H1 (cell line): ENCODE results near the gene SEMA3A. TPM values are rescaled to one million over a fixed set of nuclear protein-coding genes. Genes with fewer than 3 reads are reported as not detected.
"Not testable (repeated sequence)": the region's sequence is repeated elsewhere in the genome, so short reads cannot be mapped to it uniquely, and the experiment has no call there.

ENCODE experiments used
- CTCF ChIA-PET: fragments of 300-600 bp; sonication (Branson Sonifier 250); formaldehyde crosslinking; loops from one replicate; lab custom pipeline; 2021; ENCODE audit not compliant: partially characterized antibody; lab: Charles Lee
- POLR2A ChIA-PET: fragments of 300-600 bp; sonication (Branson Sonifier 250); formaldehyde crosslinking; loops from one replicate; lab custom pipeline; 2021; ENCODE audit warnings: inconsistent platforms; ENCODE audit not compliant: partially characterized antibody; lab: Charles Lee
- DNase-seq, 2 experiments: peaks; one replicate each; pipeline versions ENCODE4 v3.0.0 to v3.0.0-alpha.2; 2010 to 2022; ENCODE audit warnings: low spot score in 2 of 2, low read depth in 1 of 2, mixed read lengths in 1 of 2
- FAIRE-seq: peaks from 2 replicates; lab custom pipeline; 2011; peaks lifted over from hg19 to GRCh38; lab: Jason Lieb, UNC
- H2AFZ ChIP-seq: 2 replicates; pipeline ENCODE4 v1.8.1; 2012; ENCODE audit warnings: low read length, inconsistent platforms
- H2AK5ac ChIP-seq: 2 replicates; pipeline ENCODE4 v1.6.1; 2013; ENCODE audit warnings: low read depth, low read length
- H2BK120ac ChIP-seq: replicated peaks from 2 replicates; pipeline ENCODE3; 2013; ENCODE audit warnings: low read depth, low read length, inconsistent platforms
- H2BK12ac ChIP-seq: 2 replicates; pipeline ENCODE4 v1.6.1; 2013; ENCODE audit warnings: low read depth, low read length
- H2BK15ac ChIP-seq: 2 replicates; pipeline ENCODE4 v1.6.1; 2013; ENCODE audit warnings: low read length
- H2BK20ac ChIP-seq: 2 replicates; pipeline ENCODE4 v1.6.1; 2013; ENCODE audit warnings: low read length
- H2BK5ac ChIP-seq: 2 replicates; pipeline ENCODE4 v1.6.1; 2013; ENCODE audit warnings: low read depth, low read length
- H3K14ac ChIP-seq: 2 replicates; pipeline ENCODE4 v1.6.1; 2013; ENCODE audit warnings: inconsistent platforms; ENCODE audit not compliant: insufficient read length
- H3K18ac ChIP-seq: 2 replicates; pipeline ENCODE4 v1.6.1; 2013; ENCODE audit warnings: low read length; ENCODE audit errors: extremely low read depth
- H3K23ac ChIP-seq: 2 replicates; pipeline ENCODE4 v1.6.1; 2013; ENCODE audit warnings: inconsistent platforms; ENCODE audit not compliant: insufficient read length
- H3K23me2 ChIP-seq: 2 replicates; pipeline ENCODE4 v1.6.1; 2013; ENCODE audit warnings: low read depth, low read length
- H3K27ac ChIP-seq: 2 replicates; pipeline ENCODE4 v1.6.1; 2011; ENCODE audit warnings: low read depth, low read length, inconsistent platforms
- H3K27me3 ChIP-seq, 4 experiments: replicated peaks in 1 of 4; 1 replicate in 1 of 4; 2 replicates in 3 of 4; pipeline versions ENCODE4 v1.6.1 to v1.8.1; 2011 to 2013; ENCODE audit warnings: low read length in 3 of 4, mild to moderate bottlenecking in 3 of 4, inconsistent platforms in 2 of 4, mixed read lengths in 2 of 4, moderate library complexity in 1 of 4; ENCODE audit not compliant: control insufficient read depth in 3 of 4, insufficient read depth in 3 of 4; ENCODE audit errors: extremely low read depth in 1 of 4
- H3K36me3 ChIP-seq, 4 experiments: 2 replicates each; pipeline versions ENCODE4 v1.6.1 to v1.8.1; 2011 to 2013; ENCODE audit warnings: mild to moderate bottlenecking in 4 of 4, low read length in 3 of 4, moderate library complexity in 2 of 4, control low read depth in 1 of 4, inconsistent platforms in 1 of 4; ENCODE audit not compliant: insufficient read depth in 4 of 4, control insufficient read depth in 2 of 4
- H3K4ac ChIP-seq: replicated peaks from 2 replicates; pipeline ENCODE3; 2013; ENCODE audit warnings: low read length, low read depth, mixed read lengths, inconsistent platforms; ENCODE audit not compliant: insufficient read length
- H3K4me1 ChIP-seq, 4 experiments: replicated peaks in 1 of 4; 1 replicate in 1 of 4; 2 replicates in 3 of 4; pipeline versions ENCODE4 v1.6.1 to v1.8.1; 2011 to 2013; ENCODE audit warnings: low read length in 3 of 4, inconsistent platforms in 2 of 4, mixed read lengths in 1 of 4; ENCODE audit not compliant: insufficient read depth in 4 of 4, control insufficient read depth in 3 of 4
- H3K4me2 ChIP-seq, 2 experiments: 2 replicates each; pipeline versions ENCODE4 v1.6.1 to v1.8.1; 2011 to 2013; ENCODE audit warnings: low read depth in 2 of 2, low read length in 2 of 2, control low read depth in 1 of 2, inconsistent platforms in 1 of 2, mild to moderate bottlenecking in 1 of 2; ENCODE audit not compliant: insufficient read depth in 1 of 2
- H3K4me3 ChIP-seq, 4 experiments: fragments of 200-600, 300-600 bp in 1 of 4; sonication (generic), shearing (Covaris generic), sonication (Bioruptor Twin) in 1 of 4; 2 replicates each; pipeline versions ENCODE4 v1.5.1 to v1.8.1; 2011 to 2016; ENCODE audit warnings: low read length in 4 of 4, low read depth in 3 of 4, control low read depth in 2 of 4, inconsistent platforms in 2 of 4, mild to moderate bottlenecking in 2 of 4, mixed read lengths in 1 of 4, moderate library complexity in 1 of 4; ENCODE audit not compliant: insufficient read depth in 2 of 4; ENCODE audit errors: extremely low read depth in 1 of 4
- H3K56ac ChIP-seq: replicated peaks from 2 replicates; pipeline ENCODE3; 2013; ENCODE audit warnings: low read depth, mild to moderate bottlenecking, mixed read lengths, low read length, inconsistent platforms; ENCODE audit not compliant: insufficient read length
- H3K79me1 ChIP-seq: 2 replicates; pipeline ENCODE4 v1.6.1; 2013; ENCODE audit warnings: low read depth, low read length, control low read depth
- H3K79me2 ChIP-seq, 2 experiments: 2 replicates each; pipeline versions ENCODE4 v1.6.1 to v1.8.1; 2012 to 2013; ENCODE audit warnings: low read length in 2 of 2, mild to moderate bottlenecking in 2 of 2, inconsistent platforms in 1 of 2; ENCODE audit not compliant: insufficient read depth in 2 of 2, control insufficient read depth in 1 of 2
- H3K9ac ChIP-seq, 4 experiments: replicated peaks in 1 of 4; 1 replicate in 1 of 4; 2 replicates in 3 of 4; pipeline versions ENCODE4 v1.6.1 to v1.8.1; 2011 to 2013; ENCODE audit warnings: low read depth in 3 of 4, low read length in 3 of 4, control low read depth in 2 of 4, mild to moderate bottlenecking in 2 of 4, moderate library complexity in 2 of 4, inconsistent platforms in 1 of 4; ENCODE audit errors: extremely low read depth in 1 of 4
- H3K9me3 ChIP-seq, 2 experiments: 2 replicates each; pipeline versions ENCODE4 v1.6.1 to v1.8.1; 2012 to 2013; ENCODE audit warnings: mild to moderate bottlenecking in 2 of 2, moderate library complexity in 2 of 2, control low read depth in 1 of 2, inconsistent platforms in 1 of 2, low read depth in 1 of 2, low read length in 1 of 2, mixed read lengths in 1 of 2; ENCODE audit not compliant: insufficient read depth in 2 of 2
- H4K20me1 ChIP-seq, 2 experiments: replicated peaks in 1 of 2; 2 replicates each; pipeline versions ENCODE3 to v1.8.1; 2011 to 2013; ENCODE audit warnings: inconsistent platforms in 2 of 2, low read length in 2 of 2, mild to moderate bottlenecking in 1 of 2; ENCODE audit not compliant: insufficient read depth in 2 of 2, control insufficient read depth in 1 of 2
- H4K5ac ChIP-seq: 2 replicates; pipeline ENCODE4 v1.6.1; 2013; ENCODE audit warnings: low read length, low read depth, mixed read lengths, inconsistent platforms; ENCODE audit not compliant: insufficient read length
- H4K8ac ChIP-seq: 2 replicates; pipeline ENCODE4 v1.8.0; 2013; ENCODE audit warnings: mild to moderate bottlenecking, moderate library complexity, low read length, inconsistent platforms; ENCODE audit not compliant: insufficient read depth; ENCODE audit errors: extremely low read depth
- H4K91ac ChIP-seq: replicated peaks from 2 replicates; pipeline ENCODE3; 2013; ENCODE audit warnings: low read length, mixed read lengths, inconsistent platforms; ENCODE audit not compliant: insufficient read length
- WGBS, 2 experiments: shearing (Covaris generic) in 1 of 2; methylation state at CpG; one replicate each; pipeline versions ENCODE4 v1.1.6 to v1.1.7; 2013 to 2015; ENCODE audit warnings: low lambda C conversion rate in 2 of 2, mixed read lengths in 2 of 2, inconsistent platforms in 1 of 2, low coverage in 1 of 2, missing lambda C conversion rate in 1 of 2; ENCODE audit not compliant: insufficient replicate concordance in 2 of 2, insufficient coverage in 1 of 2, insufficient read length in 1 of 2; ENCODE audit errors: extremely low coverage in 1 of 2, missing lambda C conversion rate in 1 of 2; 5-methylcytosine and 5-hydroxymethylcytosine counted together
- polyA plus RNA-seq, 7 experiments: library from polyadenylated mRNA; depleted of rRNA in 3 of 7; stranded (reverse) in 5 of 7; unstranded in 2 of 7; fragments of >200 nt in 5 of 7; fragments of 200-250 nt in 2 of 7; gene quantifications; 1 replicate in 5 of 7; 2 replicates in 1 of 7; 4 replicates in 1 of 7; pipeline versions ENCODE4 v1.2.1 to v1.2.3, GENCODE V29; 2011 to 2013; ENCODE audit warnings: missing spikeins in 2 of 7, mixed read lengths in 2 of 7
- total RNA-seq: library from RNA; stranded (reverse); fragmentation: NEBNext Ultra II Directional; extraction: Animal tissue kit (Norgen Biotek cat#: 25700); gene quantifications from 2 replicates; pipeline ENCODE4 v1.2.1, GENCODE V29; 2021

SEMA3A gene
- total and polyA plus RNA-seq, 2 of the 8 experiments (the other 6 are each of a cell fraction or from before 2014, with no cell fraction given), result 8.1 to 45.9 TPM

DNA sequence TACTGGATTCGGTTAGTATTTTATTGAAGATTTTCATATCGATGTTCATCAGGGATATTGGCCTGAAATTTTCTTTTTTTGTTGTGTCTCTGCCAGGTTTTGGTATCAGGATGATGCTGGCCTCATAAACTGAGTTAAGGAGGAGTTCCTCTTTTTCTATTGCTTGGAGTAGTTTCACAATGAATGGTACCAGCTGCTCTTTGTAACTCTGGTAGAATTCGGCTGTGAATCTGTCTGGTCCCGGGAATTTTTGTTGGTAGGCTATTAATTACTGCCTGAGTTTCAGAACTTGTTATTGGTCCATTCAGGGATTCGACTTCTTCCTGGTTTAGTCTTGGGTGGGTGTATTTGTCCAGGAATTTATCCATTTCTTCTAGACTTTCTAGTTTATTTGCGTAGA is 48.4 kb upstream of the SEMA3A start:
- H3K18ac ChIP-seq, FAIRE-seq, H3K4me1 ChIP-seq, H3K4ac ChIP-seq, H2AFZ ChIP-seq, H3K4me2 ChIP-seq, H3K23me2 ChIP-seq, H2BK15ac ChIP-seq, H3K27me3 ChIP-seq, H2BK20ac ChIP-seq, H3K56ac ChIP-seq, POLR2A ChIA-PET, H2AK5ac ChIP-seq, H3K36me3 ChIP-seq, H2BK12ac ChIP-seq, H4K20me1 ChIP-seq, H3K27ac ChIP-seq, H3K79me1 ChIP-seq, H3K4me3 ChIP-seq, H2BK5ac ChIP-seq, H4K91ac ChIP-seq, H3K79me2 ChIP-seq, H3K14ac ChIP-seq, H3K23ac ChIP-seq, H4K8ac ChIP-seq, H4K5ac ChIP-seq, H3K9ac ChIP-seq, H2BK120ac ChIP-seq, DNase-seq: not testable (repeated sequence)
- H3K9me3 ChIP-seq, result peaks cover 6 to 17% of the 10 kb centered on the region in 2 experiments
- WGBS, 2 experiments, result 94% methylated on average over 6 of the region's 6 CpGs; no CpG with 5 or more reads in 1 of the 2 experiments
- CTCF ChIA-PET, result interaction anchor here (0.6 kb wide), 1 partner anchor 1515 kb away, joined by 3 read pairs; no protein-coding TSS in a partner anchor
